ENCODE measurements around the gene KIAA1191. TPM values are rescaled to one million over a fixed set of nuclear protein-coding genes. Genes with fewer than 3 reads are reported as not detected.

Gene KIAA1191
- total RNA-seq, 1 donor from 2014 or later = 71.6 TPM

DNA sequence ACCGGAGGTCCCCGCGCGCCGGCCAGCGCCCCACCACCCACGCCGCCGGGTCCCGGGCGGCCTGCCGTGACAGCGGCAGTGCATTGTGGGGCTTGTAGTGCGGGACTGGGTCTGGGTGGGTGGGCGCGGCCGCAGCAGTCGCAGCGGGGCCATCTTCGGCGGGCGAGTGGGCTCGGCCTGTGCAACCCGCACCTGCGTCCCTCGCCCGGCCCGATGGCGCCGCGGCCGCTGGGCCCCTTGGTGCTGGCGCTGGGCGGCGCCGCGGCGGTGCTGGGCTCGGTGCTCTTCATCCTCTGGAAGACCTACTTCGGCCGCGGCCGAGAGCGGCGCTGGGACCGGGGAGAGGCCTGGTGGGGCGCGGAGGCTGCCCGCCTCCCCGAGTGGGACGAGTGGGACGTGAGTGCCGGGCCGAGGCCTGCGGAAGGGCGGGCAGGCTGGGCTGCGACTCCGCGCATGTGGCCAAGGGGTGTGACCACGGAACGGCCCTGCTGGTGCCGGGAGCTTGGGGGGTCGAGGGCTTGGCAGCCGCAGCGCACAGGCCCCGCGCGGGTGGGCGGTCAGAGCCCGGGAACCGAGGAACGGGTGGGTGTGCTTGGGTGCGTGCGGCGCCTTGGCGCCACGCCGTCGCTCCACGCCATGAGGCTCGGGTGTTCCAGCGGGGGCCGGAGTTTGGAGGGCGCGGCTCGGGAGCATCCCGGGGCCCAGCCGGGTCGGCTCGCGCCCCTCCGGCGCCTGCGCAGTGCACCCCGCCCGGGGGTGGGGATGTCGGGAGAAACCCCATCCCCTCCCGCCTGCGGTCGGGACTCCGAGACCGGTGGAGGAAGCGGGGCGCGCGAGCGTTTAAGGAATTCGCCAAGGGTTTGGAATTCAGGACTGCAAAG lies 4.0 kb upstream of the KIAA1191 start, which contains the start of gene ARL10:
Gene ARL10, plus strand, starts transcription at position 137 of the 881 bp plus-strand sequence. Its CDS starts 77 bp downstream, at position 214.
- DNase-seq (ENCODE audit: low read depth in 2 of 2) = peak in 1 of 2 donors; percentile 48

DNA sequence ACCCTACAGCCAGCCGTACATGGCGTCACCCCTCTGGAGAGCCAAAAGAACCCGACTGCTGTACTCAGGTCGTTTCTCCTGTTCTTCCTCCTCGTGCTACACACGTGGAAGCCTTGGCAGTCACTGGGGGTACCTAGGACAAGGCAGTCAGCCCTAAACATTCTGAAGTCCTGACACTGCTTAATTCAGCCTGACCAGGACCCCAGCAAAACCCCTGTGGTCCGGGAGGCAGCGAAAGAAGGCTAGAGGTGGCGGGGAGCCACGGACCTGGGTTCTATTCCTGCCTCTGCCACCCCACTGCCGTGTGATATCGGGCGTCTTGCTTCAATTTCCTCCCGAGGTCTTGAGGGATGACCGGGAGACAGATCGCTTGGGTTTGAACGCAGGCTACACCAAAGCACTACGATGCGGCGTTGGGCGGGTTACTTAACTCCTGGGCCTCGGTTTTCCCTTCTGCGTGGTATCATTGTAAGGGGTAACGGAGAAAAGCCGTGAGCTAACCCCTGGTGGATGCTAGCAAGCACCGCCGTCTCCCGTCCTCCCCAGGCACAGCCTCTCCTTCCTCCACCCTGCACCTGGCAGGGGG lies 3.3 kb upstream of the KIAA1191 start:
- no peak for DNase-seq (ENCODE audit: low read depth in 2 of 2)

- DNase-seq (ENCODE audit: low read depth in 2 of 2) = no peak
These were observed 598 bp upstream of the KIAA1191 start for GRCh38 chr5:176362233-176362490.

- peak in 1 of 2 donors; percentile 23 for DNase-seq (ENCODE audit: low read depth in 2 of 2)
These were observed 599 bp downstream of the KIAA1191 start for GRCh38 chr5:176360894-176361436.

DNA sequence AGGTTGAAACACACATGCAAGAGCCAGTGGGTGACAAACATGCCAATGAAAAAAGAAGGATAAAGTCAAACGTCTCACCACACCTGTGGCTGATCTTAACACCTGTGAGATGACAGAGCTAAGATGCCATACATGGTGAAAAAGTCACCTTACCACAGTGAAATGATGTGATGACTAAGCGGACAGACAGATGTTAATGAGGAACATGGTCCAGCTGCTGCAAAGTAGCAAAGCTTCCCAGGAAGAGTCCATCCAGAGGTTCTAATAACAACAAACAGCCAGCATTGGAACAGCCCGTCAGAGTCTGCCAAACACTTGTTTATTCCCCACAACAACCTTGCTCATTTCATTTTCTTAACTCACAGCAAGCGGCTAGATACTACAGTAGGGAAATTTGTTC lies 1.9 kb downstream of the KIAA1191 start:
- DNase-seq (ENCODE audit: low read depth in 2 of 2) = no peak

DNA sequence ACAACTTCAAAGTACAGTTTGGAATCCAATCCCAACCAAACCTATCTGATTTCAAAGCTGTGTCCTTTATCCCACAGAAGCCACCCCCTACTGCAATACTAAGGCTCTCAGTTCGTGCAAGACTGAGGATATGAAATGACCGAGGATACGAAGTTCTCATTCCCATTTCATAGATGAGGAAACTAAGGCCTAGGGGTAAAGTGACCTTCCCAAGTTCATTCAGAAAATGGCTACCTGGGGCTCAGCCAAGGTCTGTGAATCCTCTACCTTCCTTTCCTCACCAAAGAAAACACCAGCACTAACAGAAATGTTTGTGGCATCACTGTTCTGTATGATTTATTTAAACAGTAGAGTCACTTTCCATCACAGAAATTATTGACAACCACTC lies 5.4 kb downstream of the KIAA1191 start:
- DNase-seq (ENCODE audit: low read depth in 2 of 2) = no peak

- DNase-seq (ENCODE audit: low read depth in 2 of 2) = no peak
These were observed 6.0 kb downstream of the KIAA1191 start for GRCh38 chr5:176355400-176356178.

DNA sequence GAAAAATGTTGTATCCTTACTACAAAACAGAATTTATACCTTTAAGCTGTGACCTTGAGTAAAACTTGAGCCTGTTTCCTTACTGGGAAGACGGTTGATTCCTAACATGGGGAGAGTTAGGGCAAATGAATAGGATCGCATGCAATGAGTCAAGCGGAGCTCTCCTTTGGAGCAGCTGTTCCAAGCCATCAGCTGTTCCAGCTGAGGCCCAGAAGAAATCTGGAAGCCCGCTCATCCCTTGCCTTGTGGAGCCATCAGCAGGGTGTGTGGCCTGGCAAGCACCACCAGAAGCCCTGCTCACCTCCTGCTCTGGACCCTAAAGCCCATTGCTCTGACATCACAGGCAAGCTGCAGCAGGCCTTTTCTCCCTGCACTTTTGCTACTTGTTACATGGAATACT lies 8.0 kb downstream of the KIAA1191 start:
- no peak for DNase-seq (ENCODE audit: low read depth in 2 of 2)

DNA sequence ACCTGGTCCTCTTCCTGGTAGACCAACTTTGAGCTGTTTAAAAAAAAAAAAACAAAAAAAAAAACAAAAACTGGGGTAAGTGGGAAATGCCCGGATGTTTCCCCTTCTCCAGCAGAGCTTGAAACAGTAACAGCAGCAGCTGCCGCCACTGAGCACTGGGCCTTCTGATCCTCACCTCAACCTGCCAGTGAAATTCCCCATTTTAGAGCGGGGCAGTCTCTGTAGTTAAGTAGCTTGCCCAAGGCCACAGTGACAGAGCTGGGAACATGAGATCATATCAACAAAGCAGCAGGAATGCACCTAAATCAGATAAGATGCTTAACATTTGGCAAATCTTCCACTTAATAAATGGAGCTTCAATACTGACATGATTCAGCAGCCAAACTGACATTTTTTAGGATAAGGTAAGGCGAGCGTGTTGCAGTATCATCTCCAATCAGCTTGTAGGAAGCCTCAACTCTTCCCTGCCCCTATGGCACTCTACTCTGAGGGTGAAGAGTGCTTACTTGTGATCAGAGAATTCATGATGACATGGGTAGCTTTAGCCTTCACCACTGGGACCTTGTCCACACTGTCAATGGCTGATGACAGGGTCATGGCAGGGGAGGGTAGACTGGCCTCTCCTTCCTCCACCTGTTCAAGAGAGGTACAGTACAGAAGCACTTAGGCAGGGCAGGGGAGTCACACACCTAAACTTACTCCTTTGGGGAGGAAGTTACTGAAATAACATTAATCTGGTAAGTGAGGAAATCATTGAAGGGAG lies 9.3 kb downstream of the KIAA1191 start:
- DNase-seq (ENCODE audit: low read depth in 2 of 2) = no peak

- no peak for DNase-seq (ENCODE audit: low read depth in 2 of 2)
These were observed 11.1 kb downstream of the KIAA1191 start for GRCh38 chr5:176350416-176350815.

GRCh38 chr5:176342766-176343458 lies 18.7 kb downstream of the KIAA1191 start:
- DNase-seq (ENCODE audit: low read depth in 2 of 2) = no peak

DNA sequence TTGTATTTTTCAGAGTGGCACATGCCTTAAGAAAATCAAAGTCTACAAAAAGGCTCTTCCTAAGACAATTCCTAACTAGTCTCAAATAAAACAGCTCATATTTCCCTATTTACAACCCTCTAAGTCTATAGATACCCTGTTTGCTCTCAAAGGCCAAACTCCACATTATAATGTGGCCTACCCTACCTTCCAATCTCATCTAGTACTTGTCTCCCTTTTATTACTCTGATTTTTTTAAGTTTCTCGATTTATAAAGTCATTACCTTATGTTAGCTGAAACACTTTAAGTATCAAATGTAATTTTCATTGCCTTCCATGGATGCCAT lies 19.4 kb downstream of the KIAA1191 start:
- no peak for DNase-seq (ENCODE audit: low read depth in 2 of 2)

- DNase-seq (ENCODE audit: low read depth in 2 of 2) = no peak
These were observed 20.0 kb downstream of the KIAA1191 start for GRCh38 chr5:176341325-176342157.

- no peak for DNase-seq (ENCODE audit: low read depth in 2 of 2)
These were observed 22.3 kb downstream of the KIAA1191 start for GRCh38 chr5:176339304-176339703.

DNA sequence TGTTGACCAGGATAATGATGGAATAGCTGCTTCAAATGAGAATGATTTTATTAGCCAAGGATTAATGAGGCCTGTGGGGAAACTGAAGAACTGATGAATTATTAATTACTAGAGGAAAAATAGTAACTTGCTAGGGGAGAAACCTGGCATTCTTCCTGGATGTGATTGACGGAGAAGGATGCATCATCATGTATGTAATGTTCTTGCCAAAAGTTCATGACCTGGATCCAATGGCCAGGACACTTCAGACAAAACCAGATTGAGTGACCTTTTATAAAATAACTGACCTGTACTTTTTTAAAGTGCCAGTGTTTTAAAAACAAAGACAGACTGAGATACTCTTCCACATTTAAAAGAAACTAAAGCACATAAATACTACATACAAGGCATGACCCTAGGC lies 23.7 kb downstream of the KIAA1191 start:
- no peak for DNase-seq (ENCODE audit: low read depth in 2 of 2)

GRCh38 chr5:176334031-176334770 lies 27.4 kb downstream of the KIAA1191 start:
- DNase-seq (ENCODE audit: low read depth in 2 of 2) = no peak

DNA sequence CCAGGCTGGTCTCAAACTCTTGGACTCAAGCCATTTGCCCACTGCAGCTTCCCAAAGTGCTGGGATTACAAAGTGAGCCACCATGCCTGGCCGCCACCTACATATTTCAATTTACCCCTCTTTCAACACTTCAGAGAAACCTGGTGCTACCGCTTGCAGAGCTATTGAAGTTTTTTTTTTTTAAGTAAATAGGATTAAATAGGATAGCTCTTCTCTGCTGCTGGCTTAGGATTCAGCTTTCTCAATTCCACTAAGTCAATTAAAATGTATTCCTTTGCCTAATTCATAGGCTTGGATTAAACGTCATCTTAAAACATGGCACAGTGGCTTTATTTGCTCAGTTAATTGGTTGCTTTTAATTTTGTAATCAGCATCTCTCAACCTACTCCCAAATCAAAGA lies 41.0 kb downstream of the KIAA1191 start:
- DNase-seq (ENCODE audit: low read depth in 2 of 2) = no peak

- DNase-seq (ENCODE audit: low read depth in 2 of 2) = peak in 1 of 2 donors; percentile 11
These were observed 41.6 kb downstream of the KIAA1191 start for GRCh38 chr5:176319827-176320554.
